DND-41 (cell line): ENCODE results near the gene CES3.
A peak's percentile ranks its signal among the peaks of the same experiment; 100 is the strongest.

Source experiments
- ATAC-seq: fragments of 200-7000 bp; cut with Tn5 transposase; 3 replicates; pipeline ENCODE4 v1.9.1; 2021; ENCODE audit warnings: low read depth; ENCODE audit not compliant: insufficient read depth
- DNase-seq: peaks from one replicate; pipeline ENCODE4 v3.0.0-alpha.2; 2020
- H2AFZ ChIP-seq: 2 replicates; pipeline ENCODE4 v1.6.0; 2012; ENCODE audit warnings: low read depth, low read length
- H3K27ac ChIP-seq: 2 replicates; pipeline ENCODE4 v1.5.1; 2012; ENCODE audit warnings: low read length, inconsistent platforms
- H3K27me3 ChIP-seq: fragments of 200-600 bp; sonication (generic); 2 replicates; pipeline ENCODE4 v1.6.0; 2012; ENCODE audit warnings: low read length, mild to moderate bottlenecking, inconsistent platforms; ENCODE audit not compliant: insufficient read depth, poor library complexity
- H3K36me3 ChIP-seq: 2 replicates; pipeline ENCODE4 v1.5.1; 2012; ENCODE audit warnings: low read length, inconsistent platforms; ENCODE audit not compliant: insufficient read depth
- H3K4me1 ChIP-seq: 2 replicates; pipeline ENCODE4 v1.5.1; 2012; ENCODE audit warnings: mild to moderate bottlenecking, low read length; ENCODE audit not compliant: insufficient read depth
- H3K4me2 ChIP-seq: 2 replicates; pipeline ENCODE4 v1.6.0; 2012; ENCODE audit warnings: mild to moderate bottlenecking, moderate library complexity, low read length, inconsistent platforms; ENCODE audit not compliant: insufficient read depth
- H3K4me3 ChIP-seq, 2 experiments: fragments of 200-600 bp in 1 of 2; shearing (Covaris generic) in 1 of 2; 2 replicates each; pipeline ENCODE4 v1.5.1; 2012 to 2016; ENCODE audit warnings: inconsistent platforms in 2 of 2, low read length in 2 of 2, mild to moderate bottlenecking in 2 of 2, low read depth in 1 of 2, moderate library complexity in 1 of 2
- H3K79me2 ChIP-seq: 2 replicates; pipeline ENCODE4 v1.6.0; 2012; ENCODE audit warnings: low read length, inconsistent platforms; ENCODE audit not compliant: insufficient read depth
- H3K9ac ChIP-seq: 2 replicates; pipeline ENCODE4 v1.6.0; 2012; ENCODE audit warnings: low read depth, mild to moderate bottlenecking, inconsistent platforms, low read length, moderate library complexity
- H3K9me3 ChIP-seq: 2 replicates; pipeline ENCODE4 v1.5.1; 2012; ENCODE audit warnings: low read length, moderate library complexity, mild to moderate bottlenecking, inconsistent platforms; ENCODE audit not compliant: insufficient read depth, severe bottlenecking
- H4K20me1 ChIP-seq: 2 replicates; pipeline ENCODE4 v1.6.0; 2012; ENCODE audit warnings: low read length; ENCODE audit not compliant: insufficient read depth
- EZH2 ChIP-seq: IDR thresholded peaks from 3 replicates; pipeline ENCODE4 v1.6.1; 2012; ENCODE audit warnings: borderline replicate concordance, low read depth, mild to moderate bottlenecking, moderate library complexity, low read length, inconsistent platforms; ENCODE audit not compliant: severe bottlenecking
- TF ChIP-seq, protein P1 (sequence below): IDR thresholded peaks from 2 replicates; pipeline ENCODE4 v1.5.1; 2012; ENCODE audit warnings: borderline replicate concordance, low read length, moderate library complexity, mild to moderate bottlenecking; ENCODE audit not compliant: poor library complexity, severe bottlenecking; ENCODE audit errors: extremely low read depth

CES3 gene

GRCh38 chr16:67017810-67018488 is 56.9 kb downstream of the CES3 start:
- H2AFZ ChIP-seq = no peak overlapping the region
- DNase-seq (peak; percentile 85), ATAC-seq (peak; percentile 80)
- TF ChIP-seq, protein P1, sequence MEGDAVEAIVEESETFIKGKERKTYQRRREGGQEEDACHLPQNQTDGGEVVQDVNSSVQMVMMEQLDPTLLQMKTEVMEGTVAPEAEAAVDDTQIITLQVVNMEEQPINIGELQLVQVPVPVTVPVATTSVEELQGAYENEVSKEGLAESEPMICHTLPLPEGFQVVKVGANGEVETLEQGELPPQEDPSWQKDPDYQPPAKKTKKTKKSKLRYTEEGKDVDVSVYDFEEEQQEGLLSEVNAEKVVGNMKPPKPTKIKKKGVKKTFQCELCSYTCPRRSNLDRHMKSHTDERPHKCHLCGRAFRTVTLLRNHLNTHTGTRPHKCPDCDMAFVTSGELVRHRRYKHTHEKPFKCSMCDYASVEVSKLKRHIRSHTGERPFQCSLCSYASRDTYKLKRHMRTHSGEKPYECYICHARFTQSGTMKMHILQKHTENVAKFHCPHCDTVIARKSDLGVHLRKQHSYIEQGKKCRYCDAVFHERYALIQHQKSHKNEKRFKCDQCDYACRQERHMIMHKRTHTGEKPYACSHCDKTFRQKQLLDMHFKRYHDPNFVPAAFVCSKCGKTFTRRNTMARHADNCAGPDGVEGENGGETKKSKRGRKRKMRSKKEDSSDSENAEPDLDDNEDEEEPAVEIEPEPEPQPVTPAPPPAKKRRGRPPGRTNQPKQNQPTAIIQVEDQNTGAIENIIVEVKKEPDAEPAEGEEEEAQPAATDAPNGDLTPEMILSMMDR = peak; percentile 98
- TF ChIP-seq EZH2 = no peak
- no peak overlapping the region for H3K27ac ChIP-seq
- no peak overlapping the region for H3K4me2 ChIP-seq
- no peak overlapping the region for H3K4me3 ChIP-seq
- no peaks in the 10 kb centered on the region for H3K79me2 ChIP-seq
- H3K27me3 ChIP-seq = peaks cover 25% of the 10 kb centered on the region
- no peak overlapping the region for H3K9ac ChIP-seq
- H3K4me1 ChIP-seq = peaks cover 23% of the 10 kb centered on the region
- no peaks in the 10 kb centered on the region for H3K36me3 ChIP-seq
- peaks cover 14% of the 10 kb centered on the region for H4K20me1 ChIP-seq
- H3K9me3 ChIP-seq = no peaks in the 10 kb centered on the region

GRCh38 chr16:67019171-67019570 is 58.1 kb downstream of the CES3 start:
- H3K9me3 ChIP-seq = no peaks in the 10 kb centered on the region
- no peak overlapping the region for H3K9ac ChIP-seq
- H3K4me2 ChIP-seq = no peak overlapping the region
- no peak overlapping the region for H3K27ac ChIP-seq
- H4K20me1 ChIP-seq = peaks cover 8% of the 10 kb centered on the region; the same call in 1 of the 2 replicates
- no peaks in the 10 kb centered on the region for H3K79me2 ChIP-seq
- TF ChIP-seq EZH2 = no peak
- TF ChIP-seq, protein P1 = no peak
- peaks cover 11% of the 10 kb centered on the region for H3K4me1 ChIP-seq
- no peak for ATAC-seq
- H2AFZ ChIP-seq = no peak overlapping the region
- DNase-seq = no peak
- H3K36me3 ChIP-seq = no peaks in the 10 kb centered on the region
- peaks cover 14% of the 10 kb centered on the region for H3K27me3 ChIP-seq
- no peak overlapping the region for H3K4me3 ChIP-seq

DNA sequence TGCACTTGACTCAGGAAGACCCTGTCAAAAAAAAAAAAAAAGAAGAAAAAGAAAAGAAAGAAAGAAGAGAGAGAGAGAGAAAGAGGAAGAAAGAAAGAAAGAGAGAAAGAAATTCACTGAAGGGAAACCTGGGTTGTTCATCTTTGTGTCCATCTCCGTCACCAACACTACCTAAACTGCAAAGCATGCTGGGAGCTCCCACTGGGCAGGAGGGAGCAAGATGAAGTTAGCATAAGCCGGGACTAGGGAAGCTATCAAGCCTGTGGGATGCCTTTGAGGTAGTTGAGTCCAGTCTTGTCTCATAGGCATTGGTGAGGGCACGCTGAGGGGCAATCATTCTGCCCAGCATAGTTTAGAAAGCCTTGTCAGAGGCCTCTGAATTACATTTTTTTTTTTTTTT is 60.3 kb downstream of the CES3 start:
- no peak overlapping the region for H3K4me2 ChIP-seq
- H4K20me1 ChIP-seq = no peaks in the 10 kb centered on the region
- no peaks in the 10 kb centered on the region for H3K27me3 ChIP-seq
- peaks cover 3% of the 10 kb centered on the region; the same call in 1 of the 2 replicates for H3K4me1 ChIP-seq
- H3K79me2 ChIP-seq = no peaks in the 10 kb centered on the region
- no peak overlapping the region for H2AFZ ChIP-seq
- H3K4me3 ChIP-seq = no peak overlapping the region
- H3K27ac ChIP-seq = no peak overlapping the region
- ATAC-seq (no peak), DNase-seq (peak; percentile 3)
- no peak for TF ChIP-seq EZH2
- H3K9me3 ChIP-seq = no peaks in the 10 kb centered on the region
- no peaks in the 10 kb centered on the region for H3K36me3 ChIP-seq
- H3K9ac ChIP-seq = no peak overlapping the region

DNA sequence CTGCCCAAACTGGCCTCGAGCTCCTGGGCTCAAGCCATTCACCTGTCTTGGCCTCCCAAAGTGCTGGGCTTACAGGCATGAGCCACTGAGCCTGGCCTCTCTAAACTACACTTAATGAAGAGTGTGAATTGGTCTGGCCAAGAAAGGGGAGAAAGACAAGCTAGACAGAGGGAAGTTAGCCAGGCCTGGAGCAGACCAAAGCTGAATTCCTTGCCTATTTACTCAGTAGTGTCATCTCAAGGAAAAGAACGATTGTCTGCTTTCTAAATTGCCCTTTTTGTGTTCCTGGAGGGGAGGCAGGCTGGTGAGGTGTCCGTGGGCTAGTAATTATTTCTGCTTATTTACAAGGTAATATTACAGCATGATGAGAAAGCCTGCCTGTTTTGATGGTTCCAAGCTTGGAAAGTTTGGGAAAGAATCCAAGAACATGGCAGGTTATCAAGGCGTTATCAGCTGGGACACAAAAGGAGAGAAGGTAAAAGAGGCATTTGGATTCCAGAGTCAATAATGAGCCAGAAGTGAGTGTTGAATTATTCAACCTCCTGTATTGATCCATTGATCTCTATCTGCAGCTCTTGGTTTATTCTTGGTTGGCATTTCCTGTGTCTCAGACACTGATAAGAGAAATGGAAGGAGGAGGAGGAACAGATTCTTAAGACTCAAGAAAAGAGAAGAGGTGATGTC is 61.6 kb downstream of the CES3 start:
- TF ChIP-seq, protein P1 = no peak
- TF ChIP-seq EZH2 = no peak
- Histone ChIP-seq H3K9ac (no peak overlapping the region), H2AFZ (no peak overlapping the region), H3K27ac (no peak overlapping the region), H3K79me2 (no peaks in the 10 kb centered on the region), H3K4me1 (peaks cover 3% of the 10 kb centered on the region; the same call in 1 of the 2 replicates), H3K9me3 (no peaks in the 10 kb centered on the region), H4K20me1 (no peaks in the 10 kb centered on the region), H3K4me3 (no peak overlapping the region), H3K36me3 (no peaks in the 10 kb centered on the region), H3K4me2 (no peak overlapping the region), H3K27me3 (no peaks in the 10 kb centered on the region)
- DNase-seq (no peak), ATAC-seq (no peak)
